HG02885 (cell line): ENCODE results near the gene MAP7D1.
A peak's percentile ranks its signal among the peaks of the same experiment; 100 is the strongest.

Experiments used
- ATAC-seq: cut with Tn5 transposase; IDR thresholded peaks from one replicate; pipeline ENCODE4 v1.9.1; 2021; ENCODE audit warnings: mild to moderate bottlenecking; ENCODE audit not compliant: unreplicated experiment, poor library complexity

MAP7D1 gene

DNA sequence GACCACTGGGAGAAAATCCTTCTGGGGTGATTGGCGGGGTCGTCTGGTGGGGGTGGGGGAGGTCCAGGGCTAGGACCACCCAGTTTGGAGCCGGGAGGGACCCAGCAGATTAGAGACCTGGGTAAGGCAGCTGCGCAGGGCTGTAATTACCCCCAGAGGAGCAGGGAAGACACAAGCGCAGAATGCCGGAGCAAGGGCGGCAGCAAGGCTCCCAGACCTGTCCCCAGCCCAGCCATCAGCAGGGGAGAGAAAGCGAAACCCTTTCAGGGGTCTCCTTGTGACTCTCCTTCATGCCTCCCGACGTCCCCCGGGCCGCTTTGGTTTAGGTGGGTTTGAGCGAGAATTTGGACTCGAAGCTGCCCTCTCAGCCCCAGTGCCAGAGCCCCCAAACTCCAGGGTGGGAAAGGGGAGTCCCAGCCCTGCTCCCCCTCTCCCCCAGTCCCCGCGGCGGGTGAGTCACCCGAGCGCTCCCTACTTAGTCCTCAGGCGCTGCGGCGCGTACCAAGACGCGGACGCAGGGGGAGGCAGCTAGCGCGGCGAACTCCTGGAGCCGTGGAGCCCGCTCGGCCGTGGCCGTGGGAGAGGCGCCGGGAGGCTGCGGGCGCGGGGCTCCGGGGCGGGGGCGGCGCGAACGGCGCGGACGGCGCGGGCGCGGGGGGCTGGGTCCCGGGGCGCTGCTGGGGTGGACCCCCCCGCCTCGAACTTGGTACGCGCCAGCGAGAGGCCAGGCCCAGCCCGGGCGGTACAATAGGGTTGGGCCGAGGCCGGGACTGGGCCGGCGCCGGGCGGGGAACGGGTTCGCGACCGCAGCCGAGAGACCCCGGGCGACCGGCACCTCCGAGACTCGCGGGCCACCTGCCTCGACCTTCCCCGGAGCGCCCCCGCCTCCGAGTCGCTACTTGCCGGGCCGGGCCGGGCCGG, at the start of gene MAP7D1:
MAP7D1 (plus strand) TSS at position 753 of the 921 bp plus-strand sequence. CDS start 258 bp downstream, outside the sequence.
- peak; percentile 61 for ATAC-seq

DNA sequence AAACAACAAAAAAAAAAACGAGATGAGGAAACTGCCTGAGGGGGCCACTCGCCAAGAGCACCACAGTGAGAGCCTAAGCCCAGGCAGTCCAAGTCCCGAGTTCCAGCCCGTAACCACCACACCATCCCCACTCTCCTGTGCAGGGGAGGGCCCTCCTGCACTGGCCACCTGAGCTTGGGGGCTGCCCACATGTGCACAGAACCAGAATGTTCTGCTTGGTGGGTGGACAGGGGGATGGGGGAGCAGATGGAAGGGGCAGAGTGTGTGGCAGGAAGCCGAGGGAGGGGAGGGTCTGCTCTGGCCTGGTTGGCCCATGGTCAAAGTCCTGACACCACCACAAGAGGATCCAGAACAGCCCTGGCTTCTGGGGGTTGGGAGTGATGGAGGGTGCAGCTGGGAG, 49.7 kb upstream of the MAP7D1 start:
- ATAC-seq = no peak

DNA sequence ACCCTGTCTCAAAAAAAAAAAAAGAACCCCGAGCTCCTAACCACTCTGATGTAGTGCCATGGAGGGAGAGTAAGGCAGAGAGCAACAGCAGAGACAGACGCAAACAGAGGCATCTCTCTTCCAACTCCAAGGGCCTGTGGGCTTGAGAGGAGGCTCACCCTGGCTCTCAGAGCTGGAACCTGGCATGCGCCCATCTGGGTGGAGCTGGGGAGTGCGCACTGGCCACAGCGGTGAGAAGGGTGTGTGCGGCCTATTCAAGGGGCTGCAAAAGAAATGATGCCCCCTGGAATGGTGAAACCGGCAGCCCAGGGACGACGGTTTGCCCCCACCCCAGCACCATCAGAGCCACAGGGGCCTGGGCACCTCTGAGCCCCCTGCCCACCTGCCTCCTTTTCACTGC, 48.6 kb upstream of the MAP7D1 start:
- ATAC-seq = no peak

DNA sequence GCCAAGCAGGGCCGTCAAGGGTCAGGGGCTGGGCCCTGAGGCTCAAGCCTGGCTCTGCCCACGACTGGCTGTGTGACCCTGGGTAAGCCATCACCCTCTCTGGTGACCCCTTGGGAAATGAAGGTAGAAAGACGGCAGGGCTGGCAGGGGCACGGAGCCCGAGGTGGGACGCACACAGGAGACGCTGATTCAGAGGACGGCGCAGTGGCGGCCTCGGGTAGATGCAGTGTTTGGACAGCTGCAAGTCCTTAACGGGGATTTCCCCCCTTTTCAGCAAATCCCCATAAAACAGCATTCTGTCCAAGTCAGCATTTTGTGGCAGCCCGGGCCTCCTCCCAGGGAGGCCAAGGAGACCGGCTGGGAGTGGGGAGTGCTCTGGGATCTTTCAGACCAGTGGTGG, 47.6 kb upstream of the MAP7D1 start:
- no peak for ATAC-seq

DNA sequence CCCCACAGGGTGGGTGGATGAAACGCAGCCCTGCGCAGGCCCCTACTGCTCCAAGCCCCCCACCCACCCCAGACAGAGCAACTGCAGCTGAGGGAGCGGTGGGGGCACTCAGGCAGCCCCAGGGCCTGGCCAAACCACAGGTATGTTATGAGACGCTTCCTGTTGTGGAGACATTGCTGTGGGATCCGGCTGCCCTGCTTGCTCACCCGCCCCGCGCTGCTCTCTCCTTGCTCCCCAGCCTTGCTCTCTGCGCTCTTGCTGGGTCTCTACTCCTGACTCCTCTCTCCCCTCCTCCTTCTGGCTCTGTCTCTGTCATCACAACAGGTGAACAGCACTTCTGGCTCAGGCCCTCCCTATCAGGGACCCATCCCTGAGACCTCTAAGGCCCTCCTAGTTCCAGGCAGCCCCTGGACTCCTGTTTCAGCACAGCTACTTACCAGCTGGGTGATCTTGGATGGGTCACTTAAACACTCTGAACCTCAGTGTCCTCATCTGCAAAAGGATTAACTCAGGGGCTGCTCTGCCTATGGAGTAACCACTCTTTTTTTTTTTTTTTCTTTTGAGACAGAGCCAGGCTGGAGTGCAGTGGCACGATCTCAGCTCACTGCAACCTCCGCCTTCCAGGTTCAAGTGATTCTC, 46.8 kb upstream of the MAP7D1 start:
- ATAC-seq = no peak

DNA sequence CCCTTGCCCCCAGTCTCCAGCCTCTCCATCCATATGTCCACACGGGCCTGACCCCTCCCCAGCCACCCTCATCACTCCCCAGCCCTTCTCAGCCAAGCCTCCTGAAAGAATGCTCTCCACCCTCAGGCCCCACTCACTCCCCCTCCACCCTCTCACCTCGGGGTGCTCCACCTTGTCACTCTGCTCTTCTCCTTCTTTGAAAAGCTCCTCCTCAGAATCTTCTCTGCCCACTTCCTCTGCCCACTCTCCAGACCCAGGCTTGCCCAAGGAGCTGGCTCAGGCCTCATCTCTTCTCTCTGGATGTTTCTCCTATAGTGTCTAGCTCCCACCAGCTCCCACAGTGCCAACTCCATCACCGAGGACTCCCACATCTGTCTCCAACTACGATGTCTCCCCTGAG, 44.8 kb upstream of the MAP7D1 start:
- ATAC-seq = no peak

DNA sequence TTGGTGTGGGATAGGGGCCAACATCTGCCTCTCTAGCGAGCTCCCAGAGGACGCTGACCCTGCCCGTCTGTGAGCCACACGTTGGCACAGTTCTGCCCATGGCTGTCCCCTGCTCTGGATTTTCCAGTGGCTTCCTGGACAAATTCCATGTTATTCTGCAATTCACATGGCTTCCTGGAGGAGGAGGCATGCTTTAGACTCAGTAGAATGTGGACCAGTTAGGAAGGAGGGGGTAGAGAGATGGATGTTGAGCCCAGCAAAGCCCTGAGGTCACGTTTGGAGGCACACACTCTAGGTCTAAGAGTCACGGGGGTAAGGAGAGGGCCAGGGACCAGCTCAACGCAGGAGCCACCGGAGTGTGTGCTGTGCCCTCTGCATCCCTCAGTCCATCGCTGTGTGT, 43.1 kb upstream of the MAP7D1 start:
- ATAC-seq = no peak

DNA sequence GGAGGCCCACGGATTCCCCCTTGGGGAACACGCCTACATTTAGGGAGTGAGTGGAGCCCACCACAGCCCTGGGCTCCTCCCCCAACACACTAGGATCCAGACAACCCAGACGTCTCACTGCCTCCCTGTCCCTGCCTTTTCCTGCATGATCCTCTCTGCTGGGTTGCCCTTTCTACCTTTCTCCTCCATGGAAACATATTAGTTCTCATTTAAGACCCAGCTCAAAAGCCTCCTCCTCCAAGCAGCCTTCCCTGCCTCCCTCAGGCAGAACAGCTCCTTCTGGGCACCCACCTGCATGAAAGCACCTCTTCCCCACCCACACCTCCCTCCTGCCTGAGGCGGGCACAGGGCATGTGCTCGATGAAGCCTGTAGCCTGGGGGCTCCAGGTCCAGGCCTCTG, 41.6 kb upstream of the MAP7D1 start:
- no peak for ATAC-seq

DNA sequence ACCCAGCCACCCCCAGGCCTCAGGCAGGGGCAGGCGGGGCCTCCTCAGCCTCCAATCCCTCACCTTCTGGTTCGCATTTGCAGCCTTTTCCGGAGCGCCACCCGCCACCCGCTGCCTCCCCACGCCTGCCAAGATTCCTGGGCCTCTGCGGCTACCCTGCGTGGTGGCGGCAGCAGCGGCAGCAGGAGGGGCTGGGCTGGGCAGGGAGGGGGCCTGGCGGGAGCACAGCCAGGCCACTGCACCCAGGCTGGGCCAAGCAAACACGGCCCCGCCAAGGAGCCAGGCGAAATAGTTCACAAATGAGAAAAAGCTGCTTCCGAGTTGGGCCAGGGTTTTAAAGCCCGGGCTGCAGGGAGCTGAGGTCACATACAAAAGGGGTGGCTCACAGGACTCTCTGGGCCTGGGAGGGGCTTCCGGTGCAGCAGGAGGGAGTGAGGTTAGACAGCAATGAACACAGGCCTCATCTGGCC, 40.7 kb upstream of the MAP7D1 start:
- ATAC-seq = no peak

DNA sequence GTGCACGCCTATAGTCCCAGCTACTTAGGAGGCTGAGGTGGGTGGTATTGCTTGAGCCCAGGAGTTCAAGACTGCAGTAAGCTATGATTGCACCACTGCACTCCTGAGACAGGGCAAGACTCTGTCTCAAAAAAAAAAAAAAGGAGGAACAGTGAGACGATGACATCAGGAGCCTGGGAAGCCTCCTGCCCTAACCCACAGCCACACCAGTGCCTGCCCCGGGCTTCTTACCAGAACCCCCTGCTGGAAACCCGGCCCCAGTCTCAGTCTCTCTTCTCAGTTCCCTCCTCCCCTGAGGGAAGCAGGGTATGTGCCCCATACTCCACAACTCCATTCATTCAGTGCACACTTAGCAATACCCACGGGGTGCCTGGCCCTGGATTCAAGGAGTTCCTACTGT, 40.0 kb upstream of the MAP7D1 start:
- ATAC-seq = no peak

DNA sequence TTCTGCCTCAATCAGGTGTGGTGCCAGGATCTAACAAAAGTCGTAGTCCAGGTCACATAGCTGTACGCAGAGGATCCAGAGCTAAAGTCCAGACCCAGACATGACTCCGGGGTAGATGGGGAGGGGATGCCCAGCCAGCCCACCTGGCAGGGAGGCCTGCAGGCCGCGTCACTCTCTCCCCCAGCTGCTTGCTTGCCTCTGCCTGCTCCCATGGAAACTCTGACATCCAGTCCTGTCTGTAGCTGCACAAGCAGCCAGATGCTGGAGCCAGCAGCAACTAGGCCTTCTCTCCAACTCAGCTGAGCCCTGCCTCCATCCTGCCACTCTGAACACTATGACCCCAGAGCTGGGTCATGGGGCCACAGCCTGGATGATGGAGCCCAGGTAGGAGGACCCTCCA, 39.1 kb upstream of the MAP7D1 start:
- no peak for ATAC-seq

DNA sequence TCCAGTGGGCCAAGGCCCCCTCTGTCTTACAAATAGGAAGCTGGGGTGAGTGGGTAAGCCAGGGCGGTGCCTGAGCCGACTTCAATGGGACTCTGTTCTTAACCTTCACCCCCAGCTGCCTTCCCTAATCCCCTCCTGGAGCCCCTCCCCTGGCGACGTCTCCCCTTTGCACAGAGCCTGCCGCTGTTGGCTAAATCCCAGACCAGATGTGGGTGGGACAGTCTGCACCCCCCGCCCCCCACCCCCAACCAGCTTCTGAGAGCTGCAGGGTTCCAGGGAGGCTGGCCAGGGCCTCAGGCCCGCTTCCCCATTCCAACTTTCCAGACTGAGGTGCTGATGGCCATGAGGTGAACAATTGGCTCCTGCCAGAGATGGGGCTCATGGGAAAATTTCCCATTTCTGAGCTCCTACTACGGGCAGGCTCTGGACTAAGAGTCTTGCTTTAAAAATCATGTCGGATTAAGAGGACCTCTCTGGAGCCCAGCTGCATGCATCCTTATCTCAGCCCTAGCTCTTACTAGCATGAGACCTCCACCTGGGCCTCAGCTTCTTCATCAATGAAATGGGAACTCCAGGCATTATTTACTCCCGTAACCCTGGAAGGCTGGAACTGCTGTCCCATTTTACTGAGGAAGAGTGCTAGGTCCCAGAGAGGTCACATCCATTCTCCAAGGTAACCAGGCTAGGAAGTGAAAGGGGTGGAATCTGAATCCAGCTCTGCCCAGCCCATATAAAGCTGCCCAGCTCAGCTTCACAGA, 37.3 kb upstream of the MAP7D1 start:
- ATAC-seq = no peak

DNA sequence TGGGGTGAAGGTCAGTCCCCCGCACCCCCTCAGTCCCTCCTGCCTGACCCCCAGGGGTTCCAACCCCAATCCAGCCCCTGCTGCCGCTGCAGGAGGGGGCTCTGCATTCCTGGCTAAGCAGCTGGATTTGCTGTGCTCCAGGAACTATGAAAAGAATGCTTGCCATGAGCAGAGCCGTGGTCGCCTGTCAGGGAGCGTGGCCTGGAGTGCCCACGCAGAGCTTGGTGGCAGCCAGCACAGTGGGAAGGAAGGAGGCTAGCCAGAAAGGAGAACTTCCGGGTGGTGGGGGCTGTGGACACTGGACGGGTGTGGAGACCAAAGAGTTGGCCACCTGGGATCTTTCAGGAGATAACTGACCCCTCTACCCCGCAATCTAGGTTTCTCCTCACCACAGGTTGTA, 36.5 kb upstream of the MAP7D1 start:
- ATAC-seq = no peak

DNA sequence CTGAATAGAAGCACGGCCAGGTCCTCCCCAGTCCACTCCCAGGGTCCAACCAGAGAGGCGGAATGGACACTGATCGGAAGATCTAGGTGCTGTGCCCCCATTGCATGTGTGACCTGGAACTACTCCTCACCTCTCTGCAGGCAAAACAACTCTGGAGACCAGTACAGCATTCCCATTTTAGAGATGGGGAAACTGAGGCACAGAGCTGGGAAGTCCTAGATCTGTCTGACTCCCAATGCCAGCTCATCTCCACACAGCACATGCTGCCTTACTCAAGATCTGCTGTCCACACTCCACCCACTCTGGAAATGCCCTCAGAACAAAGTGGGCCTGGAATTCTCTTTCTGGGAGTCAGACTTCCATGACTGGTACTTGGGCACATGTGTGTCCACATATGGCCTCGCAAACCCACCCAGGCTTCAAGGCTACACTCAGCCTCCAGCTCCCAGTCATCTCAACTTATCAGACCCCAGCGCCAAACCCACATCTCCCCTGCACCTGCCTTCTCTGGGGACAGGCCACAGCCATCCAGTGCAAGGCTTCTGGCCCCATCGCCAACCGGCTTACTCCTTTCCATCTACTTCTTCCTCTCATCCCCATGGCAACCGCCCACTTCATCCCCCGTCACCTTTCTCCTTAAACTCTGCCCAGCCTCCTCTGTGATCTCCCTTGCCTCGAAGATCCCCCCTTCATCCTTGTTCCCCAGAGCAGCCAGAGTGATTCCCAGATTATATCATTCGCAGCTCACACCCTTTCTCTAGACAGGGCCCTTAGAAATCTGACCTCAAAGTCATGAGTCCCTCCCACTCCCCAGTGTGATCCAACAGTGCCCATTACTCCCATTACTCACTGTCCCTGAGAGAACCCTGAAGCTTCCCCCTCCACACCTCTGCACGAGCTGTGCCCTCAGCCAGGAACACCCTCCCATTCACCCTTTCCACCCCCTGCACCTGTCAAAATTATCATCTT, 33.6 kb upstream of the MAP7D1 start:
- no peak for ATAC-seq

DNA sequence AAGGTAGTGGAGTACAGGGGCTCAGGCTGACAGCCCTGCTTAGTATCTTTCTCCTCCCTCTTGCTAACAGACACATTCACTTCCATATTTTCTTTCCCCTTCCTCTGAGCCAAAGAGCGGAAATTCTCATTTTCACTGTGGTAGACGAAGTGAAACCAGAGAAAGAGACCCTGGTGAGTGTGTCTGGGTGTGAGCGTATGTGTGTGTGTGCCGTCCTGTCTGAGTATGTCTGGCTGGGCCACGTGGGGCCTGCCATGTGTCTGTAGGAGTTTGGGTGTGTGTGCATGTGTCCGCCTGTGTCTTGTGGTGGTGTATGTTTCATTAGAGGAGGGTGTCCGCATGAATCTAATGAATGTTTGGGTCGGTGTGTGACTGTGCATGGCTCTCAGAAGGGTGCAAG, 32.6 kb upstream of the MAP7D1 start:
- peak; percentile 46 for ATAC-seq

DNA sequence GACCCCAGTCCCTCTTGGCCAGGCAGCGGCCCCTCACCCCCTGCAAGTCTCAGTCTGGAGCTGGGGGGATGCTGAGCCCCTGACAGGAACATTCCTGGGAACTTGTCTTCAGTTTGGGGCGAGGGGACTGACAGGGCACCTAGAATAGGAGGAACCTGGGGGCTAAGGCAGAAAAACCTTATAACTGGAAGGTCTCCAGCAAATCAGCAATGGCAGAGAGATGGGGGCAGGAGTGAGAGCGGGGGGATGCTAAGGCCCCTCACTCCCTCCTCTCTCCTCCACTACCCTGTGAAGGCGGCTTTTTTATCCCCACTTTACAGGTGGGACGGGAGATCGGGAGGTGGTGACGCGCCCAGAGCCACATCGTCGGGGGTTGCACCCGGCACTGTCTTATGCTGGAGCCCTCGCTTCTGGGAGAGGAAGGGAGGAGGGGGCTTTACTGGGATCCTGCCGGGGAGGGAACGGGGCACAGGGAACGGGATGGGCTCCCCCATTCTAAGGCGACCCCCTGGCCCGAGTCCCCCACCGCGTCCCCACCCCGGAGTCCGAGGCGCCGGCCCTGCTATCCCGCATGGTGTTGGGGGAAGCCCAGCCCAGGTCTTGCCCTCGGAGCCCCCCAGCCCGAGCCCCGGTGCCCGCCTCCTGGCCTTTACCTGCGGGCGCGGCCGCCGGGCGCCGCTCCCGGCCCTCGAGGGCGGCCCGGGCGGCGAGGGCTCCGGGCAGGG, 31.4 kb upstream of the MAP7D1 start:
- ATAC-seq = no peak

DNA sequence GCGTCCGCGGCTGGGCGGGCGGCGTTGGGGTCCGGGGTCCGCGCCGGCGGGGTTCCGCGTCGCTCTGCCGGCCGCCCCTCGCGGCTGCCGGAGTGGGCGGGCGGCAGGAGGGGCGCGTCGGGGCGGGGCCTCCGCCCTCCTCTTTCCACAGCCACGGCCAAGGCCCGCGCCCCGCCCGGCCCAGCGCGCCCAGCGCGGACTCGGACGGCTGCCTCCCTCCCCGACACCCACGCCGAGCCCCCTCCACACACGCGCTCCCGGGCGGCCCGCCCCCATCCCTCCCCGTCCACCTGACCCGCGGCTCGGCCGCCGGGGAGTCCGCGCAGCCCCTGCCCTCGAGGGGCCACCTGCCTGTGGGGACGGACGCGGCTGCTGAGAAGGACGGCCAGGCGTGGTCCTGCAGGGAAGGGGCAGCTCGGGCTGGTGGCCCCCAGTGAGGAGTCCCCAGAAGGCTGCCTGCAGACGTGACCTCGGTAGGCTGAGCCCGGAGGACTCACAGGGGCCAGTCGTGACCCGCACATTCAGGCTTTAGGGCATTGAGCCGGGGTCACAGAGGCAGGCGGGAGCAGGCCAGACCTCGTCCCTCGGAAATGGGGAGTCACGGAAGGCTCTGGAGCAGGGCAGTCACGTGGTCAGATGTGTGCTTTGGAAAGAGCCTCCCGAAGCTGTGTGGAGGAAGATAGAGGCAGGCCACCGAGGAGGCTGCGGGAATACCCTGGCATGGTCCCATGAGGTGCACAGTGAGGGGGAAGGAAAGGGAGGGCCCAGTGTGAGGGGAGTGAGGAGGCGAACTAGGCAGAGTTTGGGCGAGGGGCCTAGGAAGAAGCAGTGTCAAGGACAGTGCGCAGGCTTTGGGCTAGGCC, 30.6 kb upstream of the MAP7D1 start, which contains the start of gene COL8A2:
COL8A2 (minus strand) TSS at position 94 of the 863 bp plus-strand sequence. CDS start 24,980 bp downstream, outside the sequence.
- ATAC-seq = no peak
